ENCODE data around the gene EPS8.

The EPS8 gene

GRCh38 chr12:15602051-15602672 is 187.0 kb downstream of the EPS8 start:
- peak; percentile 32 for DNase-seq (ENCODE audit: low read depth)
- TF ChIP-seq CTCF (conservative IDR thresholded peaks at IDR 0.05; ENCODE audit: low read depth, low read length) = no peak
- H3K4me3 ChIP-seq (ENCODE audit: low read depth, low read length) = no peak overlapping the region

GRCh38 chr12:15601210-15601800 is 187.9 kb downstream of the EPS8 start:
- no peak for TF ChIP-seq CTCF (conservative IDR thresholded peaks at IDR 0.05; ENCODE audit: low read depth, low read length)
- peak; percentile 85 for DNase-seq (ENCODE audit: low read depth)
- H3K4me3 ChIP-seq (ENCODE audit: low read depth, low read length) = no peak overlapping the region

GRCh38 chr12:15600223-15600935 is 188.8 kb downstream of the EPS8 start:
- DNase-seq (ENCODE audit: low read depth) = no peak
- TF ChIP-seq CTCF (conservative IDR thresholded peaks at IDR 0.05; ENCODE audit: low read depth, low read length) = no peak
- H3K4me3 ChIP-seq (ENCODE audit: low read depth, low read length) = no peak overlapping the region

GRCh38 chr12:15599266-15600037 is 189.7 kb downstream of the EPS8 start:
- H3K4me3 ChIP-seq (ENCODE audit: low read depth, low read length) = no peak overlapping the region
- DNase-seq (ENCODE audit: low read depth) = peak; percentile 97
- no peak for TF ChIP-seq CTCF (conservative IDR thresholded peaks at IDR 0.05; ENCODE audit: low read depth, low read length)

- no peak for TF ChIP-seq CTCF (conservative IDR thresholded peaks at IDR 0.05; ENCODE audit: low read depth, low read length)
- no peak for DNase-seq (ENCODE audit: low read depth)
- no peak overlapping the region for H3K4me3 ChIP-seq (ENCODE audit: low read depth, low read length)
Observed at GRCh38 chr12:15597125-15597830, 191.9 kb downstream of the EPS8 start.

GRCh38 chr12:15596174-15596573 is 193.0 kb downstream of the EPS8 start:
- no peak for TF ChIP-seq CTCF (conservative IDR thresholded peaks at IDR 0.05; ENCODE audit: low read depth, low read length)
- no peak for DNase-seq (ENCODE audit: low read depth)
- no peak overlapping the region for H3K4me3 ChIP-seq (ENCODE audit: low read depth, low read length)

All from choroid plexus epithelial cell (primary cell).